H1 (cell line): ENCODE results near the gene TMEM106C.

ENCODE experiments used
- CBX5 ChIP-seq: fragments of 300-800, 300-1000 bp; sonication (generic); IDR thresholded peaks from 2 replicates; pipeline ENCODE4 v1.7.1; 2016; ENCODE audit warnings: antibody characterized with exemption, low read length, low read depth
- GABPA ChIP-seq: IDR thresholded peaks from 2 replicates; pipeline ENCODE4 v1.6.1; 2011; ENCODE audit warnings: mild to moderate bottlenecking, low read length, moderate library complexity, borderline replicate concordance; ENCODE audit not compliant: insufficient read depth
- MAFK ChIP-seq: IDR thresholded peaks from 2 replicates; pipeline ENCODE4 v1.6.1; 2012; ENCODE audit warnings: low read depth, mild to moderate bottlenecking, improper control_type of control experiment, low read length
- POLR2A ChIP-seq, 2 experiments: IDR thresholded peaks; 1 replicate in 1 of 2; 2 replicates in 1 of 2; pipeline ENCODE4 v1.6.1; 2011; ENCODE audit warnings: low read depth in 2 of 2, low read length in 2 of 2, mild to moderate bottlenecking in 2 of 2; ENCODE audit errors: control extremely low read depth in 1 of 2
- POLR2AphosphoS5 ChIP-seq: IDR thresholded peaks from 2 replicates; pipeline ENCODE4 v1.6.1; 2011; ENCODE audit warnings: low read depth, low read length
- SRF ChIP-seq: IDR thresholded peaks from 2 replicates; pipeline ENCODE4 v1.6.1; 2011; ENCODE audit warnings: mild to moderate bottlenecking, low read depth, low read length, moderate library complexity
- TF ChIP-seq, protein P1 (sequence below), 3 experiments: IDR thresholded peaks; 1 replicate in 2 of 3; 2 replicates in 1 of 3; pipeline versions ENCODE4 v1.5.1 to v1.6.1; 2011; ENCODE audit warnings: low read length in 3 of 3, mild to moderate bottlenecking in 3 of 3, inconsistent platforms in 2 of 3, low read depth in 1 of 3, moderate library complexity in 1 of 3; ENCODE audit not compliant: insufficient read depth in 1 of 3; ENCODE audit errors: control extremely low read depth in 1 of 3
- TF ChIP-seq, protein P2 (sequence below): IDR thresholded peaks from 2 replicates; pipeline ENCODE4 v1.6.1; 2012; ENCODE audit warnings: inconsistent platforms

DNA sequence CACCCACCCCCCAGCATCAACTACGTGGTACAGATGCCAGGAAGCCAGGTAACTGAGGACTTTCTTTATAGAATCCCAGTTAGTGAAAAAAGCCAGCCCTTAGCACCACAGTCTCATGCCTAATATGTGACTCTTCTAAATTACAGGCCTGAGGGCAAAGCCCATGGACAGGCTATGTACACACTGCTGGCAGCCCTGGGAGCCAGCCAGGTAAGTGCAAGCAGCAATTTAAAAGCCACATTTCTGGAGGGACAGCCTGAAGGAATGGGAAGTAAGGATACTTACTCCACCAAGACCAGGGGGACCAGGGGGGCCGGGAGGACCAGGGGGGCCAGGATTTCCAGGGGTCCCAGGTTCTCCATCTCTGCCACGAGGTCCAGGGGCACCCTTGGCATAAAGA lies 33.9 kb downstream of the TMEM106C start:
- TF ChIP-seq POLR2AphosphoS5 (no peak), POLR2A (IDR thresholded peaks at IDR 0.05; ENCODE audit: control extremely low read depth in 1 of 2, low read depth in 2 of 2, low read length in 2 of 2) (no peak), MAFK (no peak), CBX5 (no peak), GABPA (no peak), SRF (no peak)
- TF ChIP-seq, protein P1, sequence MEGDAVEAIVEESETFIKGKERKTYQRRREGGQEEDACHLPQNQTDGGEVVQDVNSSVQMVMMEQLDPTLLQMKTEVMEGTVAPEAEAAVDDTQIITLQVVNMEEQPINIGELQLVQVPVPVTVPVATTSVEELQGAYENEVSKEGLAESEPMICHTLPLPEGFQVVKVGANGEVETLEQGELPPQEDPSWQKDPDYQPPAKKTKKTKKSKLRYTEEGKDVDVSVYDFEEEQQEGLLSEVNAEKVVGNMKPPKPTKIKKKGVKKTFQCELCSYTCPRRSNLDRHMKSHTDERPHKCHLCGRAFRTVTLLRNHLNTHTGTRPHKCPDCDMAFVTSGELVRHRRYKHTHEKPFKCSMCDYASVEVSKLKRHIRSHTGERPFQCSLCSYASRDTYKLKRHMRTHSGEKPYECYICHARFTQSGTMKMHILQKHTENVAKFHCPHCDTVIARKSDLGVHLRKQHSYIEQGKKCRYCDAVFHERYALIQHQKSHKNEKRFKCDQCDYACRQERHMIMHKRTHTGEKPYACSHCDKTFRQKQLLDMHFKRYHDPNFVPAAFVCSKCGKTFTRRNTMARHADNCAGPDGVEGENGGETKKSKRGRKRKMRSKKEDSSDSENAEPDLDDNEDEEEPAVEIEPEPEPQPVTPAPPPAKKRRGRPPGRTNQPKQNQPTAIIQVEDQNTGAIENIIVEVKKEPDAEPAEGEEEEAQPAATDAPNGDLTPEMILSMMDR (IDR thresholded peaks at IDR 0.05; ENCODE audit: control extremely low read depth in 1 of 3, insufficient read depth in 1 of 3, low read depth in 1 of 3, low read length in 3 of 3) = no peak
- TF ChIP-seq, protein P2, sequence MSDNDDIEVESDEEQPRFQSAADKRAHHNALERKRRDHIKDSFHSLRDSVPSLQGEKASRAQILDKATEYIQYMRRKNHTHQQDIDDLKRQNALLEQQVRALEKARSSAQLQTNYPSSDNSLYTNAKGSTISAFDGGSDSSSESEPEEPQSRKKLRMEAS = no peak
